NCI-H345 (cell line): ENCODE measurements around the gene MAPRE2.

ENCODE experiments used
- DNase-seq: peaks from one replicate; lab custom pipeline; 2025; lab: John Stamatoyannopoulos, UW

Gene MAPRE2

DNA sequence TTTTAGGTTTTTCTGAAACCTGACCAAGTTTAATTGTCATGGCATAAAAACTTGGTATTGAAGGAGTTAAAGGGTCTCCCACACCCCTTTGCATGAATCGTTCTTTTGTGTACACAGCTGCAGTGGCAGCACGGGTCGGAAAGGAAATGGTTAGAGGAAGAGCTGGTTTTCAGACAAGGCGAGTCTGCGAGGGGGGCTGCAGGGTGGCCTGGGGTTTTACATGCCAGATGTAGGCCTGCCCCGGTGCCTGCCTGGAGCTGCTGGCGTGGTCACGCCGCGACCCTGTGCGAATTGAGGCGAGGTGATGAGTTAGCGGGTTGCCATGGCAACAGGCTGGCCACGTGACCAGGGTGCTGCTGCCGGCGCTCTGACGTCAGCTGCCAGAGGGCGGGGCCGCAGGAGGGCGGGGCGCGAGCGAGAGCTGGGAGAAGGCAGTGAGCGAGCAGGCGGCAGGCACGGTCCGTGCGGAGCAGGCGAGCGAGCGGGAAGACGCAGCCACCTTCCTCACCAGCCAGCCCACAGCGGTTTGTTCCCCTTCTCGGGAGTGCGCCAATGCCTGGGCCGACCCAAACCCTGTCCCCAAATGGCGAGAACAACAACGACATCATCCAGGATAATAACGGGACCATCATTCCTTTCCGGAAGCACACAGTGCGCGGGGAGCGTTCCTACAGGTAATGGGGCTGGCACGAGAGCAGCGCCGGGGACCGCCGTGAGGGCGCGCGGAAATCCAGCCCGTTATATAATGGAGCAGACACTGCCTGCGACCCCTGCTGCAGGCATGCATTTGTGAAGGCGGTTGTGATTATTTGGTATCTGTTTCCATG lies at the start of gene MAPRE2:
Gene MAPRE2, plus strand, starts transcription at position 426 of the 827 bp plus-strand sequence. Its CDS starts 127 bp downstream, at position 553.
- peak; percentile 99 for DNase-seq

DNA sequence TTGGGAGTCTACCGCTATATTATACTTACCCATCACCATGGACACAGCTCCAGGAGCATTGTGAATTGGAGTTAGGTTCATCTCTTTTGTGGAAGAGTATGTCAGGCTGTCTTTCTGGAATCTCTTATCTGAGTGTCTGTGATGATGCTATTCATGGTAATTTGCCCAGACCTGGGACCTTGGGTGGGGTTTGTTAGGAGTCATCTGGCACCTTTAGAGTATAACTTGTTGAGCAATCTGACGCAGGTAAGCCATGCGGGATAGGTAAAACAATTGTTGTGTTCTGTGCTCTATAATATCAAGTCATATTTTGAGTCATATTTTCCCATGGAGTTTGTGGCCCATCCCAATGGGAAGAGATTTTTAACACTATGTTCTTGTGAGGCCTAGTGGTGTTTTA lies 49.7 kb upstream of the MAPRE2 start:
- DNase-seq, result no peak

DNA sequence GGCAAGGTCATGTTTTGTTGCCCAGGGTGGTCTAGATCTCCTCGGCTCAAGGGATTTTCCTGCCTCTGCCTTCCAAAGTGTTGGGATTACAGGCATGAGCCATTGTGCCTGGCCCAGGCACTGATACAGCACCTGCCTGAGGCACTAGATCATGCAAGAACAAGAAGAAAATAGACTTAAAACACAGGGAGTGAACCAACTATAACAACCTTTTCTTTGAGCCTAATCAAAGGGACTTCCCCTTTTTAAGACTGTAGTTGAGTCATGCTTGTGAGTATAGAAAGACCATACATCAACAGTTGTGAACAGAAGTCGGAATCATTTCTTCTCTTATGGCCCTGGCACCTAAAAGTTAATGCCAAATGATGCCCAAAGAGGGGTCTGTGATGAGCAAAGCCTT lies 47.9 kb upstream of the MAPRE2 start:
- no peak for DNase-seq

DNA sequence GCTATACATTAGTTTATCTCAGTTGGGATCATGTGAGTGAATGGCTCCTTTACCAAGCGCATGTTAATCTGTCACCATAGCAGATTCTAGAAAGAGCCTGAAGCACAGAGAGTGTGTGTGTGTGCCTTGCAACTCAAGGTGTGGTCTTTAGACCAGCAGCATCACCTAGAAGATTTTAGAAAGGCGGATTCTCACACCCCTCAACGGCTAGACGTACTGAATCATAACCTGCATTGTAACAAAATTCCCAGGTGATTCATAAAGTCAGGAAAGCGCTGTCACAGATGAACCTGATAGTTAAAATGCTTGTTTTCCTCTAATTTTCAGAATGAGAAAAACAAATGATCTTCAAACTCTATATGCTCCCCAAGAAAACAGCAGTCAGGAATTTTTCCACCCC lies 45.5 kb upstream of the MAPRE2 start:
- DNase-seq, result no peak

DNA sequence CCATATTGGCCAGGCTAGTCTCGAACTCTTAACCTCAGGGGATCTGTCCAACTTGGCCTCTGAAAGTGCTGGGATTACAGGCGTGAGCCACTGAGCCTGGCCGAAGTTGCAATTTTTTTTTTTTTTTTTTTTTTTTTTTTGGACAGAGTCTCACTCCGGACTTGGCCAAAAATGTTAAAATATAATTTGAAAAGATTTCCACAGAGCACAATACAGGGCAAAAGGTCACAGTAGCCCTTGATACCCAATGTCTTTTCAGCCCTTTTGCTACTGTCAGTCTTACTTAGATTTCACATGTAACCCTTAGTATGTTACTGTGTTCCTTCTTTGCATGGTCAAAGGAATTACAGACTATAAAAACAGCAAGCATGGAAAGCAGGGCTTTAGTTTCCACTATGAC lies 42.6 kb upstream of the MAPRE2 start:
- DNase-seq, result no peak

DNA sequence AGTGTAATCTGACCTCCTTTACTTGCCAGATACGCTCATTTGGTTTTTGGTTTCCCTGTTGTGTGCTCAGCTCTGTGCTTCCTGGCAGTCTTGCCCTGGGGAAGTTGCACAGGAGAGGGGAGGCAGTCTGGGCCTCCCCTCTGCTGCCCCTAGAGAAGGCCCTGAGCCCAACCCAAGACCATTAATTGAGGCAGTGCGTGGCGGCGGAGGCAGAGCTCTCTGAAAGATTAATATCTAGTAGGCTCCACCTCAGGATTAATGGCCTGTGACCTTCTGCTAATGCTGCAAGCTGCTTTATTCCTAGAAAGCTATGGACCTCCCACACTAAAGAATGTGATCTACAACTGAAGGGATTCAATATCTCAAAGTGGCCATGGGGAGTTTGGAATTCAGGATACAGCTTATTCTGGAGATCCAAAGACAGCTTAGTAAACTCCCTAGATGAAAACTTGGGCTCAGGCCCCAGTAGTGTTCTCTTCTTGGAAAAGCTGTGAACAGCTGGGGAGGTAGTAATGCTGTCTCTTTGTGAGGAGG lies 41.4 kb upstream of the MAPRE2 start:
- DNase-seq, result no peak

DNA sequence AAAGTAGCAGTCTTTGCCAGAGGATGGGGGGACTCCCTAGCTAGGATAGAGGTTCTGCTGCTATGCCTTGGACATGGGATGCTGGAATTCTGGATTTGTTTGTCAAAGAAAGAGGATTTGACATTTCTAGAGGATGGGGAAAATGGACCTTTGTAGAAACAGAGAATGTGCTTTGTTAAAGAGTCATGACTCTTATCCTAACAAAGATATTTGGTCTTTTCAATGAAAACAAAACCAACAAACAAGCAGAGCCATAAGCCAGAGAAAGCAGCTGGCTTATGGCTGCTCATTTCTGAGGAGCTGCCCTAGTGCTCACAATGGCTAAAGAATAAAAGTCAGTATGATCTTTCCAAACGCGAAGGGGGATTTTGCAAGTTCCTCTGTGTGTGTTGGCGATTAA lies 40.8 kb upstream of the MAPRE2 start:
- DNase-seq, result no peak

DNA sequence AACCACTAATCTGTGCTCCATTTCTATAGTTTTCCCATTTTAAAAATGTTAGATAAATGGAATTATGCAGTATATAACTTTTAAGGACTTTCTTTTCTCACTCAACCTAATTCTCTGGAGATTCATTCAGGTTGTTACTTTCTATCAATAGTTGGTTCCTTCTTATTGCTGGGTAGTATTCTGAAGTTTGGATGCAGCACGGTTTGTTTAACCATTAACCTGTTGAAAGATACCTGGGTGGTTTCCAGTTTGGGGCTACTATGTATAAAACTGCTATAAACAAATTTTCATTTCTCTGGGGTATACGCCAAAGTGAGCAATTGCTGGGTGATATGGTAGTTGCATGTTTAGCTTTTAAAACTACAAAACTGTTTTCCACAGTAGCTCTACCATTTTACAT lies 39.1 kb upstream of the MAPRE2 start:
- DNase-seq, result no peak

DNA sequence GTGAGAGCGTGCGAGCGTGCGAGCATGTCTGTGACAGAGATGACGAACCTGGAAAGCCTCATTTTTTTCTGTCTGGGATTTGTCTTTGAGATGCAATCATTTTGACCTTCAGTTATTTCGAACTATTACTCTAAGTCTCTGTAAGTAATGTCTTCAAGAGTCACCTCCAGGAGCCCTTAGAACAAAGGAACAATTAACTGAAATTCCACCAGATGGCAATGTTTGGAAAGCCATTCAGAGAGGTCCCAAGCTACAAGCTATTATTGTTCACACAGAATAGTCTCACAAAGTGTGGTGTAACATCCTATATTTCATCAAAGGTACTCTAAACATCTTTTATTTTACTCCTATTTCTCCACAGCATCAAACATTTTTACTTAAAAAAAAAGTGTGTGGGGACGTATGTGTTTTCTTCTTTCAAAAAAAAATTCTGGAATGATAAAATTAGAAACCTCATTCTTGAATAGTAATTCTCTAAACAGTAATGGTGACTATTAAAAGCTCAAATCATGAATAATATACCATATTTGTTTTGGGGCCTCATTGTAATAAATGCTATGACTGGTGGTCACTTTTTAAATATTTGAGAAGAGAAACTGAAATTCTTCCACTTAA lies 35.1 kb upstream of the MAPRE2 start:
- peak; percentile 48 for DNase-seq

DNA sequence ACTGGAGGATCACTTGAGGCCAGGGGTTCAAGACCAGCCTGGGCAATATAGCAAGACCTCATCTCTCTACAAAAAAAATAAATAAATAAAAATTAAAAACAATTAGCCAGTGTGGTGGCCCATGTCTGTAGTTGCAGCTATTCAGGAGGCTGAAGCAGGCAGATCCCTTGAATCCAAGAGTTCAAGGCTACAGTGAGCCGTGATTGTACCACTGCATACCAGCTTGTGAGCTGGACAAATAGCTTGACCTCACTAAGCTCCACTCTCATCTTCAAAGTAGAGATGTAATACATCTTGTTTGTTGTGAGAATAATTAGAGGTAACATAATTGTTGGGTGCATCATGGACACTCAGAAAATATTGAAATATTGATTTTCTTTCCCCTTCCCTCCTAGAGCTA lies 31.1 kb upstream of the MAPRE2 start:
- DNase-seq, result no peak

DNA sequence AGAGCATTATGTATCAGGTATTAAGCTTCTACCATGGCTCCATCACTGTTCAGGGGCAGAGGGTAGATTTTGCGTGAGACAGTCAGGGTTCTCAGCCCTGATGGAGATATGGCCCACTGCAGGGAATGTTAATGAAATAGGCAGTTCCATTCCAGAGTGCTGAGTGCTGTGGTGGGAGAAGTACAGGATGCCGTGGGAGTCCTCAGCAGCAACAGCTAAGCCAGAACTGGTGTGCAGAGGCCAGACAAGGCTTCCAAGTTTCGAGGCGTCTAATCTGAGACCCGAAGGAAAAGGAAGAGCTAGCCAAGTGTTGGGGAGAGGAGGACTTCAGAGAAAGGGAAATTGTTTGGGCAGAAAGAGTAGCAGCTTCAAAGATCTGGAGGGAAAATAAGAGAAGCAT lies 30.2 kb upstream of the MAPRE2 start:
- DNase-seq, result no peak

DNA sequence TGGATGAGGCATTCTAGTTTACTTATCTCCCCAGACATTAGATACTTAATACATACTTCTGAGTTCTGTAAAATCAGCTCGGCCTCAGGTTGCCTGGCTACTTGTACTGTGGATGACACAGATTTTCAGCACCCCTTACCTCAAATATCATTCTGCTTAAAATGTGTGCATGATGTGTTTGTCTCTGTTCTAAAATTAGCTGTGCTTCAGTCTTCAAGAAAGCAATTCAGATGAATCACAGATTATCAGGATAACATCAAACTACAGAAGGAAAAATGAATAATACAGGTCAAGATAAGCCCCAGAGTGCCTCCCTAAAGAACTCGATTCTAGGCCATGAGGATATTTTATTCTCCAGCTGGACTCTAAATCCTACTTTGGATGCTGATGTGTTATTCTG lies 21.3 kb upstream of the MAPRE2 start:
- no peak for DNase-seq

DNA sequence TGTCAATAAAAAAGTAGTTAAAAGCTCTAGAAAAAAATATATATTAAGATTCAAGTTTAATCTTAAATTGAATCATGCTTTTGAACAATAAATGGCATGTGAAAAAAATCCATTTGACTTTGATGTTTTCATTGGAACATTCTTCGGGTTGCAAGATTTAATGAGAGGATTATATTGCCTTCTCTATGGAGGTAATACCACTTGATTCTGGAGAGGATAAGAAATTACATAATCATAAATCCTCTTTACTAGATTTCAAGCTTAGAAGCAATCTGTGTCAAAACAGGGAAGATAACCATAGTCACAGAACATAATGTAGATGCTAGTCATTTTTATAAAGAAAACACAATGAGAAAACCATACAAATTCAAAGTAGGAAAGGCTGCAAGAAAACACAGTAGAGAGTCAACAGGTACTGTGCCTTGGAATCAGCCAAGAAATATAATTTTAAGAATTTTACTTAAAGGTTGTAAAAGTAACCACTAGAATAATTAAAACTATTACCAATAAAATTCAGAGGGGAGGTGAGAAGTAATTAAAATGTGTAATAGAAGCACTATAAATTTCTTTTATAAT lies 18.7 kb upstream of the MAPRE2 start:
- DNase-seq, result no peak

DNA sequence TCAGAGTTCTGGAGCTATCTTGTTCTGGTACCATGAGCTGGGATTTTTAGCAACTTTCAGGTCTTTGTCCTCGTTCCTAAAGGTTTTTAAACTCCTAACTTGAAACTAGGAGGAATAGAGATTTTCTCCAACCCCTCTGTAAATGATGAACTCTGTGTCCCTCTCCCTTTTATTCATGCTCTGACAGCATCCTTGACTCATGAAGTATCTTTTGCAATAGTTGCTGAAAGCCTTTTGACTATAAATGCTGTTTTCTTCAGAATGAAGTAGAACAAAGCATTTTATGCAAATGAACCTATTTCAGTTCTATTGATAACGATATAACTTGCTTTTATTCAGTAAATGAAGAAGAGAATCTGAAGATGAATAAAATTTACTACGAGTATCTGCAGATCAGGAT lies 17.0 kb upstream of the MAPRE2 start:
- DNase-seq, result no peak

DNA sequence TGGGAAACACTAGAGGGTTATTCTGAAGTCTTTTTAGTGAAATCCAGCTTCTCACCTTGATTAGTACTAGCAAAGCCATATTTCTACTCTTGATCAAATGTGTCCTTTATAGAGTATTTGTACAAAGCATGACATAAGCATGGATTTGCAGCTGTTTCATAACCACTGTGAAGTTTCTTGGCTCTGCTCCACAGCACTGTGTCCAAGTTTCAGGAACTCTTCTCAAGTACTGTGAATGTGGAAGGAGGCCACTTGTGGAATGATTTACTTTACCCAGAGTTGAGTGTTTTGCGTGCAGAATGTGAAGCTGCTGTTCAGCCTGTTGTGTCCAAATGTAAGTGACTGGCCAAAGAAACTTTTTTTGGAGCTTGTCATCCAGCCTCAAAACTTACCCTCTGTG lies 16.2 kb upstream of the MAPRE2 start:
- DNase-seq, result no peak

DNA sequence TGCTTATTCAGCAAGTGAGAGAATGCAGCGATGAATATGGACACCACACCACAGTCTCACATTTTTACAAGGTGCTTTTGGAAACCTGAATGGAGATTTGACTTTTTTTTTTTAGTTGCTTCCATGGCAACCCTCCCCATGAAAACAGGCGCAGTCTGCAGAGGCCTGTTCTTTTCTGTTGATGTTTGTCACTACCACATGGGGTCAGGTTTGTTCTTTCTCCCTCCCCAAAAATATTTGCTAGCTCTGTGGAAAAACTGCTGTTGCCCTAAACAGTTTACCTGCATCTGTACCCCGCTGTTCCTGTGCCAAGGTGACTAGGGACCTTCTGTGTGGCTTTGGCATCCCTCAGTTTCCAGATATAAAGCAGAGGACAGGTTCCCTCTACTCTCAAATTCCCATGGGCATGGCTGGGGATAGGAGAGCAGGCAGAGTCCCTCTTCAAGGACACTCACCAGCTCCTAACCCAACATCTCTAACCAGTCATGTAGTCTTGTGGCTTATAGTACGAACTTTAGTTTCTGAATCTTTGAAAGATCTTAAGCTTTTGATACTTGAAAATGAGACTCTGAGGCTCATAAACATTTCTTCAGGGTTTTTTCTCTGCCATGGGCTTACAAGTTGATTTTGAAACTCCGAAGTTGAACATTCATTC lies 14.7 kb upstream of the MAPRE2 start:
- DNase-seq, result no peak

DNA sequence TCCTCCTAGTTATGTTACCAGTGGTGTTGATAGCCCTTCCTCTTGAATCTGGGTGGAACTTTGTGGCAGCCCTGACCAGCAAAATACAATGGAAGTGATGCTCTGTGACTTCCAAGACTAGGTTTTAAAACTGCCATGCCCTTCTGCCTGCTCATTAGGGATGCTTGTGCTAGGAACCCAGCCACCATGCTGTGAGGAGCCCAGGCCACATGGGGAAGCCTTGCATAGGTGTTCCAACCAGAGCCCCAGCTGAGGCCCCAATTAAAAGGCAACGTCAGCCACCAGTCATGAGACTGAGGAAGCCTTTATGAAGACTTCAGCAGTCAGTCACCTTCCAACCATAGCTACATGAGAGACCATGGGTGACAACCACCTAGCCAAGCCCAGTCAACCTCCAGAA lies 14.0 kb upstream of the MAPRE2 start:
- DNase-seq, result no peak

DNA sequence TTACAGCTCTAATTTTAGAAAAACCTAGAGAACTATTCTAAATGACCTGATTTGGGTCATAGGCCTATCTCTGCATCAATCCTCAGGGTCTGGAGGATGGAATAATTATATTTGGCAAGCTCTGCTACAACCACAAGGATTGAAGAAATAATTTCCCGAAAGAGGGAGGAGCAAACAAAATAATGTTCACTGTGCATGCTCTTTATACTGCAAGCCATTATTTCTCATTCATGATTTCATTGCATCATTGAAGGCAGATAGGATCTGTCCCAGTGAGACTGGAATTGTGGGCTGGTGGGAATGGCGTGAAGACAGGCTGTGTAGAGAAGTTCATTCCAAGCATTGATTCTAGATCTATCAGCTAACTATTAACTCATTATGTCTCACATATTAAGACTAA lies 12.7 kb upstream of the MAPRE2 start:
- DNase-seq, result no peak

DNA sequence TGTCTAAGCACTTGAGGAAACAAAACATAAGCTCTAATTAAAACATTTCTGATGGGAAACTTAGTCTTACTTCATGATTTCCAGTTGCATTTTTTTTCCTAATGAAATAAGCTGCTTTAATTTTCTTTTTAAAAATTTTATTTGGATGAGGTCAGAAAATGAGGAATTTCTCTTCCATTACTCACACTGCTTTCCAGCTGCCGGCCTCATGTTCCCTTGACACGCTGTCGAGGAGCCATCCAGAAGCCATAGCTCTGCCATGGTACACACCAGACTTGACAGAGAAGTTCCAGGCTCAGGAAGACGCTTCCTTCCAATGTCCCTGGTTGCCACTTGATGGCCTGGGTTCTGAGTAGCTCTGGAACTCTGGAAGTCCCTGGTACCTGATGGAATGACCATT lies 12.1 kb upstream of the MAPRE2 start:
- no peak for DNase-seq

DNA sequence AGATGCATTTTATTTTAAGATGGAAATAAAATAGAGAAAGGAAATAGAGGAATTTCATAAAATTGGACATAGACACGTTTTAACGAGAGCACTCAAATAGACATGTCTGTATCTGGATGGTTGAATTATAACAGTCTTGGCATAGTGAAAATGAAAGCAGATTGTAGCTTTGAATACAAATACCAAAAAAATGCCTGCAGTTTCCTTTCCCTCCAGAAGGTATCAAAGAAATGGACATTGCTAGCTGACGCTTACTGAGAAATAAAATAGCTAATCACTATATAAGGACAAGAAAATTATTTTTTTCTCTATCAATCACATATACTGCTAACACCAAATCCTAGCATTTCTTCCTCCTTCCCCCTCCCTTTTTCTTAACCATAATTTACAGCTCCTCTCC lies 11.4 kb upstream of the MAPRE2 start:
- DNase-seq, result no peak

DNA sequence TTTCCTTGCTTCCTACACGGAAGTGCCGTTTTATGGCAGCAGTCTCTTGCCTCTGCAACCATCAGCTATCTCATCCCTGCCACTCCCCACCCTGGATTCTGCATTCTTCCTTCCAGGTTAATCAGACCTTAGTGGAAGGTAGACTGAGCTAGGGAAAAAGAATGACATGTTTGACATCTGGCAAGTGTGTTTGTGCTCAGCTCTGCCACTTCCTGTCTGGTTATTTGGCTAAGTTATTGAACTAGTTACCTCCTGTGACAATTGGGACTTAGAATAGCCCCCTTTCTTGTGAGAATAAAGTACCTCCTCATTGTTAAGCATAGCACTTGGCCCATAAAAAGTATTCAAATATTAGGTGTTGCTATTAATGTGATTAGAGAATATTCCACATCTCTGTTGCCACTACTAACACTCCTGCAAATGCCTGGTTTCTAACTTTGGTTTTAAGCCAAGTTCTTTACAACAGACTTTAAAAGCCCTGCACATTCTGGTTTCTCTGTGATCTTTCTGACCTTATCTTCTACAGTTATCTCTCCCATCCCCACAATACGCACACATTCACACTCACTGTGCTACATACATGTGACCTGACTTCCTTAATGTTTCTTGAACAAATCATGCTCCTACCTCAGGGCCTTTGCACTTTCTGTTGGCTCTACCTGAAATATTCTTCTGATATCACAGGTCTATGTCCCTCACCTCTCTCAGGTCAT lies 10.8 kb upstream of the MAPRE2 start:
- no peak for DNase-seq

DNA sequence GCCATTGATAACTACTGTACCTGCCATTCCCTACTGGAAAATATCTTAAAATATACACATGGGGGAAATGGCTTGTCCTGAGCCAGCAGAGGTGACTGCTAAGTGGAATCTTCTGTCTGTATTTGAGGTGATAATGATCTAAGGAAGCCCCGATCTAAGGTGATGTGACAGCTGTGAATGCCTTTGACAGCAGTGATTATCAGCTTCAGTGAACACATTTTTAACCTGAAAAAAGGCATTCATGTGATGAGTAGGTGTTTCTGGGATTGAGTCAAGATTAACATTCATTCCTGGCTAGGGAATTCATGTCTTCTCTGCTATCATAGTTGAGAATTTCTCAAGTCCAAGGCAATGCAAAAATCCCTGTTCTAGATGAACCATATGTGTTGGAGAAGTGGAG lies 9.1 kb upstream of the MAPRE2 start:
- DNase-seq, result no peak
